ENCODE measurements around the gene GALNT9.
"Not testable (repeated sequence)": the region's sequence is repeated elsewhere in the genome, so short reads cannot be mapped to it uniquely, and the experiment has no call there.

The GALNT9 gene

GRCh38 chr12:132358241-132359225 is 29.1 kb upstream of the GALNT9 start:
- DNase-seq, result not testable (repeated sequence)

- no peak for DNase-seq
These were observed 28.3 kb upstream of the GALNT9 start for GRCh38 chr12:132357623-132358186.

GRCh38 chr12:132356691-132357622 is 27.6 kb upstream of the GALNT9 start:
- DNase-seq, result peak; percentile 34

GRCh38 chr12:132355742-132356681 is 26.6 kb upstream of the GALNT9 start:
- DNase-seq, result no peak

GRCh38 chr12:132354982-132355680 is 25.7 kb upstream of the GALNT9 start:
- DNase-seq, result no peak

GRCh38 chr12:132354211-132354981 is 25.0 kb upstream of the GALNT9 start:
- DNase-seq, result no peak

GRCh38 chr12:132353811-132354210 is 24.4 kb upstream of the GALNT9 start:
- no peak for DNase-seq

- DNase-seq, result no peak
These were observed 23.8 kb upstream of the GALNT9 start for GRCh38 chr12:132352896-132353800.

- no peak for DNase-seq
These were observed 22.5 kb upstream of the GALNT9 start for GRCh38 chr12:132351751-132352495.

- DNase-seq, result no peak
These were observed 20.2 kb upstream of the GALNT9 start for GRCh38 chr12:132349501-132350131.

- DNase-seq, result no peak
These were observed 18.8 kb upstream of the GALNT9 start for GRCh38 chr12:132348176-132348575.

GRCh38 chr12:132347176-132347855 is 17.9 kb upstream of the GALNT9 start:
- no peak for DNase-seq

- no peak for DNase-seq
These were observed 17.2 kb upstream of the GALNT9 start for GRCh38 chr12:132346471-132347175.

- no peak for DNase-seq
These were observed 16.3 kb upstream of the GALNT9 start for GRCh38 chr12:132345561-132346200.

GRCh38 chr12:132345126-132345525 is 15.7 kb upstream of the GALNT9 start:
- no peak for DNase-seq

- DNase-seq, result no peak
These were observed 15.2 kb upstream of the GALNT9 start for GRCh38 chr12:132344601-132345000.
